ENCODE data around the gene PPP4R2. TPM values are rescaled to one million over a fixed set of nuclear protein-coding genes. Genes with fewer than 3 reads are reported as not detected.

PPP4R2 gene
- polyA plus RNA-seq, 3 donors: 14.3 to 25.4 (median 18.7) TPM

DNA sequence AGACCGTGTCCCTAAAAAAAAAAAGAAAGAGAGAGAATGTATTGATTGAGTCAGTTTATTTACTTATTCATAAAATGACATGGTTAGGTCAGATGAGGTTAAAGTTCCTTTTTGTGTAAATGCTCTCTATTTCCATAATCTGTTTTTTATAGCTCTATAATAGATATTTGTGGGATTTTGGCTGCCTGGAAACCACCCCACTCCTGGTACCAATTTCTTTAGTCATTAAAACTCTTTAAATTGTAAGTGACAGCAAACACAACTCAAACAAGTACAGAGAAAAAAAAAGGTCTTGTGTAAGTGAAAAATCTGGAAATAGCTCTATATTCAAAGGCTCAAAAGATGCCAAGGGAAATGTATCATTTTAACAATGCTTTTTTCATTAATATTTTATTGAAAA lies 11.0 kb upstream of the PPP4R2 start:
- no peaks in the 10 kb centered on the region for H4K20me1 ChIP-seq (ENCODE audit: insufficient read depth, low read length)
- H3K27me3 ChIP-seq (ENCODE audit: control insufficient read depth in 2 of 2, insufficient read depth in 2 of 2, low read length in 2 of 2): no peaks in the 10 kb centered on the region
- Mint-ChIP-seq H3K27me3 (ENCODE audit: low read depth in 3 of 3) (peaks cover 0 to 4% (median 3%) of the 10 kb centered on the region in 3 donors), H3K4me1 (peaks cover 10% of the 10 kb centered on the region), H3K9me3 (peaks cover 3 to 18% (median 11%) of the 10 kb centered on the region in 7 donors), H3K27ac (no peak overlapping the region), H3K4me3 (no peak overlapping the region), H3K36me3 (no peaks in the 10 kb centered on the region)
- TF ChIP-seq, protein P1, sequence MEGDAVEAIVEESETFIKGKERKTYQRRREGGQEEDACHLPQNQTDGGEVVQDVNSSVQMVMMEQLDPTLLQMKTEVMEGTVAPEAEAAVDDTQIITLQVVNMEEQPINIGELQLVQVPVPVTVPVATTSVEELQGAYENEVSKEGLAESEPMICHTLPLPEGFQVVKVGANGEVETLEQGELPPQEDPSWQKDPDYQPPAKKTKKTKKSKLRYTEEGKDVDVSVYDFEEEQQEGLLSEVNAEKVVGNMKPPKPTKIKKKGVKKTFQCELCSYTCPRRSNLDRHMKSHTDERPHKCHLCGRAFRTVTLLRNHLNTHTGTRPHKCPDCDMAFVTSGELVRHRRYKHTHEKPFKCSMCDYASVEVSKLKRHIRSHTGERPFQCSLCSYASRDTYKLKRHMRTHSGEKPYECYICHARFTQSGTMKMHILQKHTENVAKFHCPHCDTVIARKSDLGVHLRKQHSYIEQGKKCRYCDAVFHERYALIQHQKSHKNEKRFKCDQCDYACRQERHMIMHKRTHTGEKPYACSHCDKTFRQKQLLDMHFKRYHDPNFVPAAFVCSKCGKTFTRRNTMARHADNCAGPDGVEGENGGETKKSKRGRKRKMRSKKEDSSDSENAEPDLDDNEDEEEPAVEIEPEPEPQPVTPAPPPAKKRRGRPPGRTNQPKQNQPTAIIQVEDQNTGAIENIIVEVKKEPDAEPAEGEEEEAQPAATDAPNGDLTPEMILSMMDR (IDR thresholded peaks at IDR 0.05): no peak
- no peak for DNase-seq
- peaks cover 9 to 11% of the 10 kb centered on the region in 2 donors for H3K4me1 ChIP-seq (ENCODE audit: control insufficient read depth in 1 of 2, insufficient read depth in 2 of 2, low read length in 2 of 2)
- peaks cover 5 to 9% of the 10 kb centered on the region in 2 donors for H3K9me3 ChIP-seq (replicated peaks in 1 of 2; ENCODE audit: control insufficient read depth in 1 of 2, insufficient read depth in 1 of 2, low read length in 2 of 2)
- intact Hi-C loops (cut with micrococcal nuclease): no loop called here
- no peak overlapping the region for H3K9ac ChIP-seq (ENCODE audit: insufficient read depth, low read length, poor library complexity, severe bottlenecking)
- no peak overlapping the region for H3K4me2 ChIP-seq (replicated peaks; ENCODE audit: extremely low read depth, low read length, poor library complexity, severe bottlenecking)
- no peak overlapping the region for H3K27ac ChIP-seq (ENCODE audit: low read depth in 1 of 2, low read length in 2 of 2)
- WGBS (ENCODE audit: insufficient coverage): no CpG with 5 or more reads among the region's 1 CpG
- no peaks in the 10 kb centered on the region for H3K79me2 ChIP-seq (ENCODE audit: insufficient read depth, low read length)
- no peak overlapping the region for H2AFZ ChIP-seq (ENCODE audit: insufficient read depth, low read depth, low read length, poor library complexity, severe bottlenecking)
- H3K36me3 ChIP-seq (replicated peaks in 1 of 2; ENCODE audit: control insufficient read depth in 1 of 2, insufficient read depth in 2 of 2, low read length in 2 of 2): no peaks in the 10 kb centered on the region
- H3K4me3 ChIP-seq (replicated peaks in 1 of 3; ENCODE audit: low read depth in 2 of 3, low read length in 3 of 3): no peak overlapping the region

DNA sequence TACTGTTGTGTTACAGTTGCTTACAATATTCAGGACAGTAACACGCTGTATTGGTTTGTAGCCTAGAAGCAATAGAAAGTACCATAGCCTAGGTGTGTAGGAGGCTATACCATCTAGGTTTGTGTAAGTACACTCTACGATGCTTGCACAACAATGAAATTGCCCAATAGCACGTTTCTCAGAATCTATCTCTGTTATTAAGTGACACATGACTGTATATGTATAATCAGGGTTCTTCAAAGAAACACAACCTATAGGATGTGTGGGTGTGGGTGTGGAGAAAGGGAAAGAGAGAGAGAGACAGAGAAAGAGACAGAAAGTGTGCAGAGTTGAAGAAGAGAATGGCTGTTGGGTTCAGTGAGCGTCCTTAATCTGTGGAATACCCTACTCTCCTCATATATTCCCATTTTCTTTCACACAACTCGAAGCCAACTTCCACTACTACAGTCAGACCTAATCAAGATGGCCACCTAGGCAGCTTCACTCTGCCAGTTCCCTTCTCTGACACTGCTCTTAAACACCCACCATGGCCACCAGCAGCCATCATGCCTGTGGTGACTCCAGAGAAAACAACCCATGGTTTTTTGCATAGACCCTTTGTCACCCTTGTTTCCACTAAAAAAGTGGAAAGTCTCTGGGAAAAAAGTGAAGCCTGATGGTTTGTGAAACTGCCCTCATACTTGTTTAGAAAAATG lies 5.8 kb upstream of the PPP4R2 start:
- no peak overlapping the region for H3K4me3 Mint-ChIP-seq
- TF ChIP-seq, protein P1 (IDR thresholded peaks at IDR 0.05): no peak
- Histone ChIP-seq H3K27ac (ENCODE audit: low read depth in 1 of 2, low read length in 2 of 2) (no peak overlapping the region), H3K4me2 (replicated peaks; ENCODE audit: extremely low read depth, low read length, poor library complexity, severe bottlenecking) (no peak overlapping the region), H3K4me3 (replicated peaks in 1 of 3; ENCODE audit: low read depth in 2 of 3, low read length in 3 of 3) (no peak overlapping the region), H3K36me3 (replicated peaks in 1 of 2; ENCODE audit: control insufficient read depth in 1 of 2, insufficient read depth in 2 of 2, low read length in 2 of 2) (no peaks in the 10 kb centered on the region), H3K27me3 (ENCODE audit: control insufficient read depth in 2 of 2, insufficient read depth in 2 of 2, low read length in 2 of 2) (no peaks in the 10 kb centered on the region), H3K9ac (ENCODE audit: insufficient read depth, low read length, poor library complexity, severe bottlenecking) (no peak overlapping the region), H3K79me2 (ENCODE audit: insufficient read depth, low read length) (no peaks in the 10 kb centered on the region), H3K4me1 (ENCODE audit: control insufficient read depth in 1 of 2, insufficient read depth in 2 of 2, low read length in 2 of 2) (no peaks in the 10 kb centered on the region), H2AFZ (ENCODE audit: insufficient read depth, low read depth, low read length, poor library complexity, severe bottlenecking) (peak overlapping the region; percentile 33), H3K9me3 (replicated peaks in 1 of 2; ENCODE audit: control insufficient read depth in 1 of 2, insufficient read depth in 1 of 2, low read length in 2 of 2) (no peaks in the 10 kb centered on the region), H4K20me1 (ENCODE audit: insufficient read depth, low read length) (no peaks in the 10 kb centered on the region)
- peaks cover 0 to 3% (median 0%) of the 10 kb centered on the region in 3 donors for H3K27me3 Mint-ChIP-seq (ENCODE audit: low read depth in 3 of 3)
- H3K27ac Mint-ChIP-seq: peak overlapping the region in 1 of 7 donors; percentile 55
- intact Hi-C loops (cut with micrococcal nuclease): loop anchor here in 1 of 2 donors (10.0 kb wide), 1 partner anchor 46 kb away; no protein-coding TSS in a partner anchor
- DNase-seq: peak in 2 of 3 donors; percentile 37 to 43
- WGBS (ENCODE audit: insufficient coverage): 86% methylated on average over 2 of the region's 5 CpGs
- peaks cover 4% of the 10 kb centered on the region for H3K4me1 Mint-ChIP-seq
- peaks cover 0 to 4% (median 3%) of the 10 kb centered on the region in 7 donors for H3K9me3 Mint-ChIP-seq
- no peaks in the 10 kb centered on the region for H3K36me3 Mint-ChIP-seq

All from CD14-positive monocyte (primary cell).